ENCODE results near the gene CMIP. TPM values are rescaled to one million over a fixed set of nuclear protein-coding genes. Genes with fewer than 3 reads are reported as not detected.

CMIP gene
- 78.7 and 79.2 TPM in 2 replicates for polyA plus RNA-seq (2013)

GRCh38 chr16:81444448-81445121, at the start of gene CMIP:
CMIP (plus strand) TSS chr16:81444808.
- Histone ChIP-seq H3K27me3 (ENCODE audit: insufficient read depth, low read length) (no peaks in the 10 kb centered on the region), H2BK120ac (ENCODE audit: insufficient read depth, low read length, poor library complexity) (peak within 1 kb of the TSS; percentile 96), H3K4ac (ENCODE audit: low read depth, low read length) (peak within 1 kb of the TSS; percentile 100), H4K12ac (ENCODE audit: low read depth, low read length) (peak within 1 kb of the TSS; percentile 79), H3K9ac (ENCODE audit: low read length) (peak within 1 kb of the TSS; percentile 95), H3K4me2 (ENCODE audit: low read length) (peak within 1 kb of the TSS; percentile 80), H4K91ac (ENCODE audit: low read depth, low read length) (peak within 1 kb of the TSS; percentile 91), H3K18ac (ENCODE audit: low read length) (peak within 1 kb of the TSS; percentile 97), H3K36me3 (ENCODE audit: control insufficient read depth in 1 of 2, insufficient read depth in 2 of 2, low read length in 2 of 2) (peaks cover 4 to 7% of the 10 kb centered on the region in 2 experiments), H3K79me2 (ENCODE audit: control insufficient read depth, insufficient read depth, low read length, poor library complexity) (peaks cover 41% of the 10 kb centered on the region), H3K23ac (ENCODE audit: low read length) (no peak within 1 kb of the TSS), H3K79me1 (ENCODE audit: low read length) (peaks cover 20% of the 10 kb centered on the region), H2BK5ac (ENCODE audit: low read depth, low read length, poor library complexity) (peak within 1 kb of the TSS; percentile 76), H3K27ac (ENCODE audit: low read depth, low read length) (peak within 1 kb of the TSS; percentile 66), H3K9me3 (ENCODE audit: insufficient read depth, low read depth, low read length) (no peaks in the 10 kb centered on the region), H3K14ac (ENCODE audit: low read length) (peak within 1 kb of the TSS; percentile 98), H2AFZ (ENCODE audit: insufficient read depth, low read length, poor library complexity) (peak within 1 kb of the TSS; percentile 87), H2BK12ac (ENCODE audit: low read length) (peak within 1 kb of the TSS; percentile 98), H4K8ac (ENCODE audit: low read depth, low read length) (peak within 1 kb of the TSS; percentile 90), H2AK5ac (ENCODE audit: low read length) (peak within 1 kb of the TSS; percentile 78), H3K4me3 (ENCODE audit: low read depth, low read length) (peak within 1 kb of the TSS; percentile 90), H3K4me1 (ENCODE audit: control insufficient read depth in 1 of 2, insufficient read depth in 2 of 2, low read length in 2 of 2) (peaks cover 19 to 37% of the 10 kb centered on the region in 2 experiments)
- DNase-seq = peak; percentile 72 to 92
- WGBS (ENCODE audit: extremely low coverage, insufficient coverage, insufficient read length) = no CpG with 5 or more reads among the region's 114 CpGs

GRCh38 chr16:81394966-81395655, 49.5 kb upstream of the CMIP start:
- no peak overlapping the region for H3K9ac ChIP-seq (ENCODE audit: low read length)
- no CpG with 5 or more reads among the region's 13 CpGs for WGBS (ENCODE audit: extremely low coverage, insufficient coverage, insufficient read length)

GRCh38 chr16:81397058-81397878, 47.3 kb upstream of the CMIP start:
- H3K14ac ChIP-seq (ENCODE audit: low read length) = no peak overlapping the region
- H2BK120ac ChIP-seq (ENCODE audit: insufficient read depth, low read length, poor library complexity) = no peak overlapping the region
- H2BK12ac ChIP-seq (ENCODE audit: low read length) = no peak overlapping the region
- no peak overlapping the region for H3K4ac ChIP-seq (ENCODE audit: low read depth, low read length)
- H3K27me3 ChIP-seq (ENCODE audit: insufficient read depth, low read length) = no peaks in the 10 kb centered on the region
- no peak overlapping the region for H3K9ac ChIP-seq (ENCODE audit: low read length)
- H3K27ac ChIP-seq (ENCODE audit: low read depth, low read length) = no peak overlapping the region
- H3K79me1 ChIP-seq (ENCODE audit: low read length) = peaks cover 2% of the 10 kb centered on the region
- no peak overlapping the region for H2AK5ac ChIP-seq (ENCODE audit: low read length)
- H2BK5ac ChIP-seq (ENCODE audit: low read depth, low read length, poor library complexity) = no peak overlapping the region
- no peak overlapping the region for H3K4me2 ChIP-seq (ENCODE audit: low read length)
- no peak for DNase-seq
- no peak overlapping the region for H4K91ac ChIP-seq (ENCODE audit: low read depth, low read length)
- peaks cover 0 to 6% of the 10 kb centered on the region in 2 experiments for H3K4me1 ChIP-seq (ENCODE audit: control insufficient read depth in 1 of 2, insufficient read depth in 2 of 2, low read length in 2 of 2)
- no peak overlapping the region for H3K18ac ChIP-seq (ENCODE audit: low read length)
- H4K8ac ChIP-seq (ENCODE audit: low read depth, low read length) = no peak overlapping the region
- H3K9me3 ChIP-seq (ENCODE audit: insufficient read depth, low read depth, low read length) = peaks cover 6% of the 10 kb centered on the region
- no peak overlapping the region for H3K23ac ChIP-seq (ENCODE audit: low read length)
- no peaks in the 10 kb centered on the region for H3K79me2 ChIP-seq (ENCODE audit: control insufficient read depth, insufficient read depth, low read length, poor library complexity)
- no CpG with 5 or more reads among the region's 21 CpGs for WGBS (ENCODE audit: extremely low coverage, insufficient coverage, insufficient read length)
- H3K36me3 ChIP-seq (ENCODE audit: control insufficient read depth in 1 of 2, insufficient read depth in 2 of 2, low read length in 2 of 2) = no peaks in the 10 kb centered on the region
- H3K4me3 ChIP-seq (ENCODE audit: low read depth, low read length) = no peak overlapping the region
- no peak overlapping the region for H2AFZ ChIP-seq (ENCODE audit: insufficient read depth, low read length, poor library complexity)
- no peak overlapping the region for H4K12ac ChIP-seq (ENCODE audit: low read depth, low read length)

More at GRCh38 chr16:81394966-81395655, 49.5 kb upstream of the CMIP start:
- Histone ChIP-seq H3K36me3 (ENCODE audit: control insufficient read depth in 1 of 2, insufficient read depth in 2 of 2, low read length in 2 of 2) (peaks cover 7 to 9% of the 10 kb centered on the region in 2 experiments), H3K23ac (ENCODE audit: low read length) (no peak overlapping the region), H2AFZ (ENCODE audit: insufficient read depth, low read length, poor library complexity) (no peak overlapping the region), H3K79me2 (ENCODE audit: control insufficient read depth, insufficient read depth, low read length, poor library complexity) (no peaks in the 10 kb centered on the region), H4K12ac (ENCODE audit: low read depth, low read length) (no peak overlapping the region), H3K27me3 (ENCODE audit: insufficient read depth, low read length) (no peaks in the 10 kb centered on the region), H2AK5ac (ENCODE audit: low read length) (no peak overlapping the region), H2BK5ac (ENCODE audit: low read depth, low read length, poor library complexity) (no peak overlapping the region), H3K4me3 (ENCODE audit: low read depth, low read length) (no peak overlapping the region), H4K8ac (ENCODE audit: low read depth, low read length) (no peak overlapping the region), H3K18ac (ENCODE audit: low read length) (no peak overlapping the region), H3K4me2 (ENCODE audit: low read length) (no peak overlapping the region), H4K91ac (ENCODE audit: low read depth, low read length) (no peak overlapping the region), H3K14ac (ENCODE audit: low read length) (no peak overlapping the region), H3K27ac (ENCODE audit: low read depth, low read length) (no peak overlapping the region), H2BK120ac (ENCODE audit: insufficient read depth, low read length, poor library complexity) (no peak overlapping the region), H3K4me1 (ENCODE audit: control insufficient read depth in 1 of 2, insufficient read depth in 2 of 2, low read length in 2 of 2) (no peaks in the 10 kb centered on the region), H3K79me1 (ENCODE audit: low read length) (no peaks in the 10 kb centered on the region), H2BK12ac (ENCODE audit: low read length) (no peak overlapping the region), H3K9me3 (ENCODE audit: insufficient read depth, low read depth, low read length) (peaks cover 6% of the 10 kb centered on the region), H3K4ac (ENCODE audit: low read depth, low read length) (no peak overlapping the region)
- peak; percentile 23 to 67 for DNase-seq

GRCh38 chr16:81397879-81398520, 46.6 kb upstream of the CMIP start:
- H3K4me3 ChIP-seq (ENCODE audit: low read depth, low read length) = no peak overlapping the region
- H3K4me2 ChIP-seq (ENCODE audit: low read length) = no peak overlapping the region
- WGBS (ENCODE audit: extremely low coverage, insufficient coverage, insufficient read length) = no CpG with 5 or more reads among the region's 14 CpGs

More at GRCh38 chr16:81397879-81398520, 46.6 kb upstream of the CMIP start:
- no peak overlapping the region for H3K14ac ChIP-seq (ENCODE audit: low read length)
- DNase-seq = no peak
- H2BK5ac ChIP-seq (ENCODE audit: low read depth, low read length, poor library complexity) = no peak overlapping the region
- H2BK120ac ChIP-seq (ENCODE audit: insufficient read depth, low read length, poor library complexity) = no peak overlapping the region
- no peak overlapping the region for H3K18ac ChIP-seq (ENCODE audit: low read length)
- H4K12ac ChIP-seq (ENCODE audit: low read depth, low read length) = no peak overlapping the region
- H2AK5ac ChIP-seq (ENCODE audit: low read length) = no peak overlapping the region
- H3K27ac ChIP-seq (ENCODE audit: low read depth, low read length) = no peak overlapping the region
- peaks cover 2% of the 10 kb centered on the region for H3K79me1 ChIP-seq (ENCODE audit: low read length)
- no peak overlapping the region for H4K8ac ChIP-seq (ENCODE audit: low read depth, low read length)
- H2BK12ac ChIP-seq (ENCODE audit: low read length) = no peak overlapping the region
- peaks cover 0 to 6% of the 10 kb centered on the region in 2 experiments for H3K4me1 ChIP-seq (ENCODE audit: control insufficient read depth in 1 of 2, insufficient read depth in 2 of 2, low read length in 2 of 2)
- no peak overlapping the region for H3K4ac ChIP-seq (ENCODE audit: low read depth, low read length)
- no peak overlapping the region for H2AFZ ChIP-seq (ENCODE audit: insufficient read depth, low read length, poor library complexity)
- no peaks in the 10 kb centered on the region for H3K79me2 ChIP-seq (ENCODE audit: control insufficient read depth, insufficient read depth, low read length, poor library complexity)
- no peaks in the 10 kb centered on the region for H3K36me3 ChIP-seq (ENCODE audit: control insufficient read depth in 1 of 2, insufficient read depth in 2 of 2, low read length in 2 of 2)
- H3K23ac ChIP-seq (ENCODE audit: low read length) = no peak overlapping the region
- H4K91ac ChIP-seq (ENCODE audit: low read depth, low read length) = no peak overlapping the region
- H3K27me3 ChIP-seq (ENCODE audit: insufficient read depth, low read length) = no peaks in the 10 kb centered on the region
- H3K9me3 ChIP-seq (ENCODE audit: insufficient read depth, low read depth, low read length) = peaks cover 6% of the 10 kb centered on the region
- H3K9ac ChIP-seq (ENCODE audit: low read length) = no peak overlapping the region

All from trophoblast cell (in vitro differentiated cells and primary cell).